ENCODE measurements around the gene TVP23A.
"Not testable (repeated sequence)": the region's sequence is repeated elsewhere in the genome, so short reads cannot be mapped to it uniquely, and the experiment has no call there.

The TVP23A gene

DNA sequence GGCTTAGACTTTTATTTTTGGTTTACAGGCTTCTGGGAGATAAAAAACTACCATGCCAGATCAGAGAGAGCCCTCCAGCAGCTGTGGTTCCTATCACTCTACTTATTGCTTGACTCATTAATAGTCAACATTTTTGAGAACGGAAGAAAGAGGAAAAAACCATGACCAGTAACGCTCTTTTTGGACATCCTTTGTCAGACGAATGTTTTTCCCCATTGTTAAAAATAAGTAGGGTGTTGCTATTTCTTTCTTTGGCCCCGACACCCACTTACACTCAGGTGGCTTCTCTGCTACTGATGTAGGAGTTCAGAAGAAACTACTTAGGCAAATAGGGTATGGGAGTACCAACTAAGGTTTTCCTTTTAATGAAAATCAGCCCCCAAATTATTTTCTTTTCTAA lies 27.5 kb downstream of the TVP23A start:
- no peak for DNase-seq

DNA sequence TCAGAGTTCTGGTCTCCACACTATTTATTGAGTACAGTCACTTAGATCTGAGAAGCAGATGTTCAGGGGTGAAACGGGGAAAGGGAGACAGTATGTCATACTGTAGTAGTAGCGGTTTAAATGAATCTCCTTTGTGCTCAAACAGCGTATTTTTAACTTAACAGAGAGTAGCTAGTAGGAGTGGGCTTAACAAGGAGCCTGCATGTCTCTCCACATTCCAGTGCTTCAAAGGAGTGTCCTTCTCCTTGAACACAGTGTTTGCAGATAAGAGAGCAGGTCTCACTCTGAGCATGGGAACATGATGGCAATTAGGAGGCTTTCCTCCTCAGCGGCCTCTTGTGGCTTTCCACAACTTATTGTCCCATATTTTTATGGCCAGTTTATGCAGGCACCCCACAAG lies 30.0 kb downstream of the TVP23A start:
- not testable (repeated sequence) for DNase-seq

DNA sequence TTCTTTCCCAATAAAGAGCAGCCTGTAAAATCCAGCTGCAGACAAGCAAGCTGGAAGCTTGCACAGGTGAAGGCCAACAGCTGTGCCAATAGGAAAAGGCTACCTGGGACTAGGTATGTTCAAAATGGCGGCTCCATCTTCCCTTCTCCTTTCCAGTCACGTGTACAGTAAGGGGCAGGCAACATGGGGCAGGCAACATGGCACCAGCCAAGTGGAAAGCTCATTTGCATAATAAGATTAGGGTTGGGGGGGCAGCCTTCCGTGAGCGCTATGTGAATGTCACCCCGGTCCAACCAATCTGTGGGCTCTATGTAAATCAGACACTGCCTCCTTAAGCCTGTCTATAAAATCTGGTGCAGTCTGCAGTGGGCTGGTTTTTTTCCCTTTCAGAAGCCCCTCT lies 31.3 kb downstream of the TVP23A start:
- DNase-seq: no peak

DNA sequence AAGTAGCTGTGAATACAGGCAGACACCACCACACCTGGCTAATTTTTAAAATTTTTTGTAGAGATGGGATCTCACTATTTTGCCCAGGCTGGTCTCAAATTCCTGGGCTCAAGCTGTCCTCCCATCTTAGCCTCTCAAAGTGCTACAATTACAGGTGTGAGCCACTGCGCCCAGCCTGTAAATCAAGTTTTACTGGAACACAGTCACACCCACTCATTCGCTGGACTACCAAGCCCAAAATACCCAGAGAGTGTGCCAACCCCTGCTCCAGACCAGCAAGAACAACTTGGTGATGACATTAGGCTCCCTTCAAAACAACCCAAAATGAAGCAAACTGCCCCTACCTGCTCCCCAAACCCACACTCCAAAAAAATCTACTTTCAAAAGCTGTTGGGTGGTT lies 36.0 kb downstream of the TVP23A start:
- DNase-seq: no peak

DNA sequence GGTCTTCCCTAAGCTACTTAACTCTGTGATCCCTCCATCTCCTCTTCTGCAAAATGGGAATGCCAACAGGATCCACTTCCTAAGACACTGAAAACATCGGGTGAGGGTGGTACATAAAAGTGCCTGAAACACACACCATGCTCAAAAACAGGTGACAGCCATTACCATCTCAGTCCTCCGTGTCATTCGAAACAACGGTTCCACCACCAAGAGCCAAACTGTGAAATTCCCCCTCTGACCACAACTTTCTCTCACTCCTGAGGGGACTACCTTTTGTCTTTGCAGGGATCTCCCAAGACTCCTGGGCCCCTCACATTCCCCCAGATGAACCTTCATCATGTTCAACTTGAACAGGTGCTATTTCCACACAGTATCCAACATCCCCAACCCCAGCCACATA lies 38.0 kb downstream of the TVP23A start:
- no peak for DNase-seq

DNA sequence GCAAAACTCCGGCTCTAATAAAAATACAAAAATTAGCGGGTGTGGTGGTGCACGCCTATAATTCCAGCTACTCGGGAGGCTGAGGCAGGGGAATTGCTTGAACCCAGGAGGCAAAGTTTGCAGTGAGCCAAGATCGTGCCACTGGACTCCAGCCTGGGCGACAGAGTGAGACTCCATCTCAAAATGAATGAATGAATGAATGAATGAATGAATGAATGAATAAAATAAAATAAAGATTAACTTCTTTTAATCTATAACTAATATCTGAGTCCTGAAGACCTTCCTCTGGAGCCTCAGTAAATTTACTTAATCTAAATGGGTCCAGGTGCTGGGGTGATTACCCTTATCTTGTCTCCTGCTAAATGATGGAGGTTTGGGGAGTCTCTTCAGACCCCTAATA lies 38.7 kb downstream of the TVP23A start:
- not testable (repeated sequence) for DNase-seq

DNA sequence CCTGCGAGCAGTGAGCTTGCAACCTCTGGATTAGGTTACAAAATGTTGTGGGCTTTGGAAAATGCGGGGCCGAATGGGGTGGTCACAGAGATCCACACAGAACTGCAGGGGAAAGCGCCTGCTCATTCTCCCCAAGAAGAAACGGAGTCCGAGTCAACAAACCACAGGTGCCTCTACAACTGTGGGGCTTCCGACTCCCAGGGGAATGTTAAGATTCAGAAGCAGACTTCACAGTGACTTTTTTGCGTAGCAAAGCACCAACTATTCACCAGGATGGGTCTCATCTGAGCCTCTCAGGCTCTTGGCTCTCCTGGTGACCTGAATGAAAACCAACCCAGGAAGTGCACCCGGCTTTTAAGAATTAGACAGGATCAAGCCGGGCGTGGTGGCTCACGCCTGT lies 41.2 kb downstream of the TVP23A start:
- no peak for DNase-seq

DNA sequence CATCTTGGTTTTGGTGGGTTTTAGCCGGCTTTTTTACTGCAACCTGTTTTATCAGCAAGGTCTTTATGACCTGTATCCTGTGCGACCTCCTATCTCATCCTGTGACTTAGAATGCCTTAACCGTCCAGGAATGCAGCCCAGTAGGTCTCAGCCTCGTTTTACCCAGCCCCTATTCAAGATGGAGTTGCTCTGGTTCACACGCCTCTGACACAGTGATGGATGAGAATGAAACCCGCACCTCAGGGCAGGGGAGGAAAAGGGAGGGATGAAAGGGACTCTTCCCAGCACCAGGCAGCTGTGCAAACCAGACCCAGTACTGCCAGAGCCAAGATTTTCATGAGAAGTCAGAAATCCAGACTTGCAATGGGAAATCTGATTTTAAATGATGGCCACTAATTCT lies 41.7 kb downstream of the TVP23A start:
- DNase-seq: not testable (repeated sequence)

DNA sequence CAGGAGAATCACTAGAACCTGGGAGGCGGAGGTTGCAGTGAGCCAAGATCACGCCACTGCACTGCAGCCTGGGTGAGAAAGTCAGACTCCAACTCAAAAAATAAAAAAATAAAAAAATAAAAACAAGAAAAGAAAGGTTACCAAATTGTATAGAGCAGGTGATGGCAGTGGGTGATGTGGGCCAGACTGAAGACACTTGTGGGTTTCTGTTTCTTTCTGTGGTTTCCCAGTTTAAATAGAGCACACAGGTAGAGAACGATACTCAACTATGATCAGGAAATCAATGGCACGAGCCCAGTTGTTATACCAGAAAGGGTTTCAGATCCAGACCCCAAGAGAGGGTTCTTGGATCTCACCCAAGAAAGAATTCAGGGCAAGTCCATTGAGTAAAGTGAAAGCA lies 42.3 kb downstream of the TVP23A start:
- DNase-seq: no peak

DNA sequence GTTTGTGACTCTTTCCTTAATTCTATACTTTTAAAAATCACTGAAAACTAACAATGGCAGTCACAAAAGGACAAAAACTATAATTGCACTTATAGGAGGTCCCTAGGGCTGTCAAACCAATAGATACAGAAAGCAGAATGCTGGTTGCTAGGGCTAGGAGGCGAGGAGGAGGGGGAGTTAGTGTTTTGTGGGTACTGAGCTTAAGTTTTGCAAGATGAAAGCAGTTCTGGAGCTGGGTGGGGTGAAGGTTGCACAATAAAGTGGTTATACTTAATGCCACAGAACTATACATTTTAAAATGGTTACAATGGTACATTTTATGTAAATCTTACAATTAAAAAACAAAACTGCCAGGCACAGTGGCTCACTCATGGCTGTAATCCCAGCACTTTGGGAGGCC lies 47.7 kb downstream of the TVP23A start:
- DNase-seq: no peak

DNA sequence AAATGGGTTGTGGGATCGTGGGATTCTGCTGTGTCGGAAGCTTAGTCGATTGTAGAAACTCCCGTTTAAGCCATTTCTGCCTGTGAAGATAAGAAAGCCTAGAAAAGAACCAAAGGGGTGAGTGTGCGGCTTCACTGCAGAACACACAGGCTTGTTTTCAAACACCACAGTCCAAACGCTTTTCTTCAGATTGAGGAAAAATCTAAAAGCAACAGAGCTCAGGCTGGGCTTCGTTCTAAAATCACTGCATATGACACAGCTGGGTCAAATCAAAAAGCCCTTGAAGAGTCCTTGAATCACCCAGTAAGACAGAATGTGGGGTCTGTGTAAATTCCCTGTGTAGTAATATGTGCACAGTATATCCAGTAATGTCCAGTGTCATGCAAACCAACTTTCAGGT lies 49.2 kb downstream of the TVP23A start:
- no peak for DNase-seq

DNA sequence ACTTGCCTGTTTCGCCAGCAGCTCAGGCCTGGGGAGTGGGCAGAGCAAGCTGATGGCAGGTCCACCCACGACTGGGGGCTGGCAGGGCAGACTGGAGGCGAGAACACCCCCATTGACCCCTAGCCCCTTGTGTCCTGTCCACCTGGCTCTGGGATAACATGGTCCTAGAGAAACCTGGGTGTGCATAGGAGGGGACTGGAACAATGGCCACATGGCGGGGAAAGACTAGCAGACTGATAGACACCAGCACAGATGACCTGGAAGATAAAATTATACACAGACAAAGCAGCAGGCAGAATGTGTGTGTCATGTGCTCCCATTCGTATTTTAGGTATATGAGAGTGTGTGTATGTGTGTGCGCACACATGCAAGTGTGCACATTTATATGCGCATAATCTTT lies 51.5 kb downstream of the TVP23A start:
- DNase-seq: no peak

DNA sequence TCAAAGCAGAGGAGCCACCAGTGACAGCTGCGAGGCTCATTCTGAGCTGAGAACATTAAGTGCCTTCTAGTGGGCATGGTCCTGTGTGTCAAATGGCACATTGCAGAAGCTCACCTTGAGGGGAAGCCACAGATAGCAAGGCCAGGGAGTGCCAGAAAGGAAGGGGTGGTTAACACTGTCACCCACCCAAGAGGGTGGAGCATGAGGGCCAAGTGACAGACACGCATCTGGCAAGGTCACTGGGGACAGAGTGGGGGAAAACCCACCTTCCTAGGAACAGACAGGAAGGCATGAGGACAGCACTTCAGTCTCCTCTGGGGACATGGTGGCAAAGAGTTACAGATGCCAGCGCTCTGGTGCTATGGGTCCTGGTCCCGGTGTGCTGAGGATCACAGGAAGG lies 52.8 kb downstream of the TVP23A start:
- DNase-seq: no peak

DNA sequence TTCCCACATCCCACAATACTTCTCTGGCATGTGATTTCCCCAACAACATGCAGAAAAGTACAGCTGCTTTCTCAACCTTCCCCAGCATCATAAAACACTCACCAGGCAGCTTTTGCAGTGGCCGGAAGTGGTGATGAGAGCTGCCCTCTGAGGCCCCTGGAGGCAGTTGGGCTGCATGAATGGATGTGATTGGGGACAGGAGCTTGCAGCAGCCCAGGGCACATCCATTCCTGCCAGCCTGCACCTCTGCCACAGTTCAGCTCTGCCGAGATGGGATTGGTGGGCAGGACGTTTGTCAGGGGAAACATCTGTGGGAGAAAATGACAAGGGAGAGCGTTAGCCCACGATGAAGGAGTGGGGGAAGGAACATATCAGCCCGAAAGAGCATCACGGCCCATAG lies 55.1 kb downstream of the TVP23A start:
- no peak for DNase-seq

DNA sequence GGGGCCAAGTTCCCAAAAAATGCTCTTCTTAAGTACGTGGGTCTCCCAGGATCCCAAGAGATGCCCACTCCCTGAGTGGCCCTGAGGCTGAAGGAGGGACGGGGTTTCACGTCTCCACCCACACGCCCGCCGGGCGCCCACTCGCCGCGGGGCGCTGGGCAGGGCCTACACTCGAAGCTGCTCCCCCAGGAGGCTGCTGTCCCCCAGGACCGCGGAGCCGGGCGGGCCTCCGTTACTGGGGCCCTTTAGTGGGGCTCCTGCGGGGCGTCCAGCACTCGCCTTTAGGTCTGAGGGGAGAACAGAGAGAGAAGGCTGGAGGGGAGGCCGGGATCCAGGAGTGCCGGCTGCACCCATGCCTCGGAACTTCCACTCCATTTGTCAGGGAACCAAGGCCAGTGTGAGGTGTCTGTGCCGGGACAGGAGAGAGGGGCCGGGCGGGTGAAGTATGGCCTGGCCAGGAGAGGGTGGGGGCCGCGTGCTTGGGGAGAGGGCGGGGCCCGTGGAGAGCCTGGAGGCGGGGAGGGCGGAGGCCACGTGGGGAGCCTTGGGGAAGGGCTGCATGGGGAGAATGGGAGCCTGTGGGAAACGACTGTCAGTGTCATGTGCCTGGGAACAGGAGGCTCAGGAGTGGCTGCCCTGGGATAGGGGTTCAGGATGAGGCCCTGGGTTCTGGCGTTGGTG lies 56.1 kb downstream of the TVP23A start:
- no peak for DNase-seq

DNA sequence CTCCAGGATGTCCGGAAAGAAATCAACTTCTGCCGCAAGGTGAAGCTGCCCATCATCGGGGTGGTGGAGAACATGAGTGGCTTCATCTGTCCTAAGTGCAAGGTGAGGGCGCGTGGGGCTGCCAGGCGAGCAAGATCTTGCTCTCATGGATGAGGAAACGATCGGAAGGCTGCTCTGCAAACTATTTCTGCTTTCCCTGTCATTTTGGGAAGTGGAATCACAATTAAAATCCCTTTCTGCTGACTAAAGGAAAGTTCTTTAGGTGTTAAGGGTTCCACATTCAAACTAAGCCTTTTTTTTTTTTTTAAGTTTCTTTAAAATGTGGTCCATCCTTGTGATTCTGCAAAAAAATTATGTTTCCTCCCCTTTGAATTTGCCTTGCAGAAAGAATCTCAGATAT lies 57.2 kb downstream of the TVP23A start:
- DNase-seq: no peak

DNA sequence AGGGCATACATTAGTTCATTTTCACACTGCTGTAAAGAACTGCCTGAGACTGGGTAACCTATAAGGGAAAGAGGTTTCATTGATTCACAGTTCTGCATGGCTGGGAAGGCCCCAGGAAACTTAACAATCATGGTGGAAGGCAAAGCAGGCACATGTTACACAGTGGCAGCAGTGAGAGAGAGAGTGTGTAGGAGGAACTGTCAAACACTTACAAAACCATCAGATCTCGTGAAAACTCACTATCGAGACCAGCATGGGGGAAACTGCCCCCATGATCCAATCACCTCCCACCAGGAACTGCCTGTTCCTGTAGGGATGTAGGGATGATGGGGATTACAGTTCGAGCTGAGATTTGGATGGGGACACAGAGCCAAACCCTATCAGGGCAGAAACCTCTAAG lies 57.7 kb downstream of the TVP23A start:
- no peak for DNase-seq

DNA sequence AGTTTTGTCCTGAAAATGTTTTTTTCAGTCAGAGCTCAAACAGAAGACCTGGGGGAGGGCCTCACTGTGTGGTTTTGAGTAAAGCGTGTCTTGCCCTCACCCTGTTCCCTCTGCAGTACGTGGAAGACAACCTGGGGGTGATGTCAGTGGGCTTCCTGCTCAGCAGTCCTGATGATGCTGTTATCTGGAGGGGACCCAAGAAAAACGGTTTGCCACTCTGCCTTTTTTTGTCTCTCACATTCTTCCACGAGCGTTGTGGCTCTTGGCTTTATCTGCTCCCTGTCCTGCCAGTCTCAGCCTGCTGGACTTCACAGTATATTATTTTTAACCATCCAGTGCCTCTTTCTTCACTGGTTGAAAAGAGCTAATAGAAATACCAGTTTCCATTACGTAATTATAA lies 62.0 kb downstream of the TVP23A start:
- DNase-seq: no peak

DNA sequence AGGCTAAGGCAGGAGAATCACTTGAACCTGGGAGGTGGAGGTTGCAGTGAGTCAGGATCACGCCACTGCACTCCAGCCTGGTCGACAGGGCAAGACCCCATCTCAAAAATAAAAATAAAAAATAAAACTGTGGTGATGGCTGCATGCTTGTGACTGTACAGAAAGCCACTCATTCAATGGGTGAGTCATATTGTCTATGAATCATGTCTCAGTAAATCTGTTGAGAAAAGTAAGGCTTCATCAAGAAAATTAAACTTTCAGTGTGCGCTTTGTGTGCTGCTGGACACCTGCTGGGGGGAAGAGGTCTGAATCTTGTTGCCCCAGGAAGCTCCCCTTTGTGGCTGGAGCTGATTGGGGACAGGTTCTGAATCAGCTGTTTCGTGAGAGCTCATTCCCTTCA lies 63.7 kb downstream of the TVP23A start:
- no peak for DNase-seq

DNA sequence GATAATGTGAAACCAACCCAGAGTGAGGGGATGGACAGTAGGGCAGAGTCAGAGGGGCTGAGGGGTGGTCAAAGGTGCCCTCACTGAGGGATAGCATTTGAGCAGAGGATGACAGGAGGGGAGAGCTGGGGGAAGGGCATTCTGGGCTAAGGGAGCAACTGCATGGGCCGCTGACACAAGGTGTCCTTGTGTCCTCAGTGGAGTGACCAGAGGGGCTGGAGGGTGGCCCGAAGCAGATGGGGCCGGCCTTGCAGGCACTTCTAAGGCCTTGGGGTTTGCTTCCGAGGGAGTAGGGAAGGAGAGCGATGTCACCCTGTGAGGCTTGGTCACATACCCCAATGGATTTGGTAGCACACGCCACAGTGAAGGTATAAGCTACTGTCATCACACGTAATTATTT lies 64.9 kb downstream of the TVP23A start:
- DNase-seq: no peak

DNA sequence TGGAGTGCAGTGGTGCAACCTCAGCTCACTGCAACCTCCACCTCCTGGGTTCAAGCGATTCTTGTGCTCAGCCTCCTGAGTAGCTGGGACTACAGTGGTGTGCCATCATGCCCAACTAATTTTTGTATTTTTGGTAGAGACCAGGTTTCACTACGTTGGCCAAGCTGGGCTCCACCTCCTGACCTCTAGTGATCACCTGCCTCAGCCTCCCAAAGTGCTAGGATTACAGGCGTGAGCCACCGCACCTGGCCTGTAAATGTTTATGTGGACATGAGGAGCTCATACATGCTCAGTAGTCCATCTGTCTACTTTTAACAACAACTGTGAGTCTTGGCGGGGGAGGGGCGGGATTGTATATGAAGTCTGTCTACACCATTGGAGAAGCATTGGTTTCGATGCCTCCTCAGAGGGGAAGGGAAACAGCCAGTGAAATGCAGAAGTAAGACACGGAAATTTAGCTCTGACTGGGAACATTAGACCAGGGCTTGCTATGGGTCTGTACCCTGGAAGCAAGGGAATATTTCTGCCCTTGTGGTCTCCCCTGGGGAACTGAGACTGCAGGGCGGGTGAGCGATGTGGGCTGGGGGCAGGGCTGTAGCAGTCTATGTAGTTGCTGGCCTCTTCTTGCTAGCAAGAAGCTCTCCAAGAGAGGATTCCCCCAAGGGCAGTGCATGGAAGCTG lies 65.6 kb downstream of the TVP23A start:
- DNase-seq: no peak

DNA sequence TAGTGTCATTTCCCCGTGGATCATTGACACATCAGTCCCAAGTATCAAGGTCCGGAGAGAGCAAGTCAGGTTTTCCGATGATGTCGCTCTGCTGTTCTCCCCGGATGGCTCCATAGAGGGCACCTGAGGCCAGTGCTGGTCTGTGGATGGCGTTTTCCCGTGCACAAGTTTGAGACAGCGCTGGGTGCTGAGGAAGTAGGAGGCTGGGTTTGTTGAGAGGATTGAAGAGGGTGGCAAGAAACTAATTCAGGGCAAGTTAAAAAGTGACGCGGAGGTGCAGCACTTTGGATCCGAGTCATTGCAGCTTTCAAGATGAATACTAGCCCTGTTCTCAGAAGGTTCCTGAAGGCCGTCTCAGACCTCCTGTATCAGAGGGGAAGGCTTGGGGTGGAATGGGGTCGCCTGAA lies 67.3 kb downstream of the TVP23A start:
- DNase-seq: no peak

DNA sequence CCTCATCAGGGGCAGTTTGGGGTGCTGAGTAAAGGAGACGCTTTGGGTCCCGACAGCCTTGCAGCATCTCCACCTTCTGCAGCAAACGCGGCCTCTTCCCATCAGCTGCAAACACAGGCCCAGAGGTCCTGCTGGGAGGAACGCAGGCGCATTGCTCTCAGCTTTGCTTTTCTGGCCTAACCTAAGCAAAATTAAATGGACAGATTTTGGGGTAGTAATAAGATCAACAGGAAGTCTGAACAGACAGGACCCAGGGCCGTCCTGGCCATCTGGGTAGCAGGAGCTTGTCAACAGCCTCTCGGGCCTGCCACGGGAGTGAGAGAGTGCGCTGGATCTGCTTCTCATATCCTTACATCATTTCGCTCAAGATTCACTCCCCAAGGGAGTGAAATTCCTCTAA lies 67.8 kb downstream of the TVP23A start:
- no peak for DNase-seq

DNA sequence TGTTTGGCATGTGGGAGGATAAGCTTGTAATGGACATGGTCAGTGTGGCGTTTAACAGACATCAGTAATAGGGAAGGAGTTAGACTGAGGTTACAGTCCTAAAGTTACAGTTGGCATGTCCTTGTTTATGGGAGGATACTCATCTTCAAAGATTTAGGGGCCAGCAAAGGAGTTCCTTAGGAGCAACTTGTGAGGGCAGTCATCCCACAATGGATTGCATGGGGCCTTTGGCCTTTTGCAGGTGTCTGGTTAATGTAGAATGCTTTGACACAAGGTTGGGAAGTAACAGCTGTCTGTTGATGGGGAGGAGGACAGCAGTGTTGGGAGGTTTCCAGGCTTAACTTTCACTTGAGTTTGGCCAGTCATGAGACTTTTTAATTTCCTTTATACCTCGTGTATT lies 72.8 kb downstream of the TVP23A start:
- no peak for DNase-seq

DNA sequence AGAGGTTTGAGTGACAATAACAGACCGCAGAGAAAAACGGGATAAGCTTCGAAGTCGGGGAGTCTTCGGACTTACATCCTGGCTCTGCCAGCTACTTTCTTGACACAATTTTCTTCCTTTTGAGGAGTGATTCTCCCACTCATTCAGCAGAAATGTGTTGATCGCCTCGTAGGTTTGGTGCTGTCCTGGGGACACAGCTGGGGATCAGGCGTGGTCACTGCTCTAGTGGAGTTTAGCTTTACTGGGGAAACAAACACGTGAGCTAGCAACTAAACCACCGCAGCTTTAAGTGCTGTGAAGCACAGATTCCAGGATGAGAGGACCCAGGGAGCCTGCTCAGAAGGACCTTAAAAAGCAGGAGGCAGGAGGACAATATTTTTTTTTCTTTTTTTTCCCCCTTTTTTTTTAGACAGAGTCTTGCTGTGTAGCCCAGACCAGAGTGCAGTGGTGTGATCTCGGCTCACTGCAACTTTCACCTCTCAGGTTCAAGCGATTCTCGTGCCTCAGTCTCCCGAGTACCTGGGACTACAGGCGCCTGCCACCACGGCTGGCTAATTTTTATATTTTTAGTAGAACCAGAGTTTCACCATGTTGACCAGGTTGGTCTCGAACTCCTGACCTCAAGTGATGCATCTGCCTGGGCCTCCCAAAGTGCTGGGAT lies 74.1 kb downstream of the TVP23A start:
- no peak for DNase-seq

All from stimulated activated CD4-positive, alpha-beta T cell treated with anti-CD3 and anti-CD28 coated beads, Interleukin-2, amount 100 ng/mL, for 48 hours (primary cell).